Measurements from ENCODE around the gene SLC1A2.
A peak's percentile ranks its signal among the peaks of the same experiment; 100 is the strongest.

Gene SLC1A2

DNA sequence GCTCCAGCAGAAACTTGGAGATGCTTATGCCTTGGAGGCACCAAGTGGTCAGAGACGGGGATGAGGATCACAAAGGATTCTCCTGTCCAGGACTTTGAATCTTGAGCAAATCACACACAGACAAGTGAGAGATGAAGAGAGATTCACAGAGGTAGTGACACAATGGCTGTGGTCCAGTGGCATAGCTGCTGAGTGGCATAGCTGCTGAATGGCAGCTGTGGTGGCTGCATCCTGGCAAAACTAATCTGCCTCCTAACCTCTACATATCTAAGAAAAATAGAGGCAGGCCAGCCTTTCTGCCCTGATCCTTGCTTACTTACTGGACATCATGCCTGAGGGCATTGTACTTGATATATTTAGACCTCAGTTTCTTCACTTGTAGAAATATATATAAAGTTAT, 177.8 kb downstream of the SLC1A2 start:
- no peak for DNase-seq (ENCODE audit: low read depth in 1 of 2, low spot score in 1 of 2)
- Histone ChIP-seq H3K4me3 (replicated peaks; ENCODE audit: insufficient read depth, low read length) (no peak overlapping the region), H3K27me3 (ENCODE audit: insufficient read depth, poor library complexity, severe bottlenecking) (no peaks in the 10 kb centered on the region), H3K27ac (replicated peaks) (no peak overlapping the region)
- TF ChIP-seq REST (IDR thresholded peaks at IDR 0.05; ENCODE audit: insufficient replicate concordance, low read depth) (no peak), POLR2AphosphoS5 (IDR thresholded peaks at IDR 0.05; ENCODE audit: low read depth) (no peak), GABPA (IDR thresholded peaks at IDR 0.05; ENCODE audit: low read depth) (no peak), SPI1 (IDR thresholded peaks at IDR 0.05; ENCODE audit: borderline replicate concordance, low read depth) (no peak)
- TF ChIP-seq, protein P1, sequence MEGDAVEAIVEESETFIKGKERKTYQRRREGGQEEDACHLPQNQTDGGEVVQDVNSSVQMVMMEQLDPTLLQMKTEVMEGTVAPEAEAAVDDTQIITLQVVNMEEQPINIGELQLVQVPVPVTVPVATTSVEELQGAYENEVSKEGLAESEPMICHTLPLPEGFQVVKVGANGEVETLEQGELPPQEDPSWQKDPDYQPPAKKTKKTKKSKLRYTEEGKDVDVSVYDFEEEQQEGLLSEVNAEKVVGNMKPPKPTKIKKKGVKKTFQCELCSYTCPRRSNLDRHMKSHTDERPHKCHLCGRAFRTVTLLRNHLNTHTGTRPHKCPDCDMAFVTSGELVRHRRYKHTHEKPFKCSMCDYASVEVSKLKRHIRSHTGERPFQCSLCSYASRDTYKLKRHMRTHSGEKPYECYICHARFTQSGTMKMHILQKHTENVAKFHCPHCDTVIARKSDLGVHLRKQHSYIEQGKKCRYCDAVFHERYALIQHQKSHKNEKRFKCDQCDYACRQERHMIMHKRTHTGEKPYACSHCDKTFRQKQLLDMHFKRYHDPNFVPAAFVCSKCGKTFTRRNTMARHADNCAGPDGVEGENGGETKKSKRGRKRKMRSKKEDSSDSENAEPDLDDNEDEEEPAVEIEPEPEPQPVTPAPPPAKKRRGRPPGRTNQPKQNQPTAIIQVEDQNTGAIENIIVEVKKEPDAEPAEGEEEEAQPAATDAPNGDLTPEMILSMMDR (IDR thresholded peaks at IDR 0.05; ENCODE audit: insufficient read depth, low read length) = no peak

DNA sequence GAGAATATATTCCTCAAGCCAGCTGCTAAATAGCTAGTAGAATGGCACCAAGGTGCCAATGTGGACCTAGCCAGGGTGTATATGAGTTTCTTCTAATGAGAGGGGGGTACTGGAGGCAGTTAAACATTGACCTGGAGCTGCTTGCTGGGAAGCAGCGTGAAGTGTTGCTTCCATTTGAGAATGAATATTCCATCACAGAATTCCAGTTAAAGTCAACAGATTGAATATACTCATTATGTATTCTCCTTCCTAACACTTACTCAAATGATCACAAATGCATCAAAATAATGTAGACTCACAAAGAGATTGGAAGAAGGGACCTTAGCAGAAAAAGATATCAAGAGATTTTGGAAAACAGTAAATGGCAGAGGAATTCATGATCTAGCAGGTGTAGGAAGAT, 178.3 kb downstream of the SLC1A2 start:
- H3K27ac ChIP-seq (replicated peaks) = no peak overlapping the region
- H3K27me3 ChIP-seq (ENCODE audit: insufficient read depth, poor library complexity, severe bottlenecking) = no peaks in the 10 kb centered on the region
- H3K4me3 ChIP-seq (replicated peaks; ENCODE audit: insufficient read depth, low read length) = no peak overlapping the region
- TF ChIP-seq REST (IDR thresholded peaks at IDR 0.05; ENCODE audit: insufficient replicate concordance, low read depth) = no peak
- TF ChIP-seq, protein P1 (IDR thresholded peaks at IDR 0.05; ENCODE audit: insufficient read depth, low read length) = no peak
- TF ChIP-seq POLR2AphosphoS5 (IDR thresholded peaks at IDR 0.05; ENCODE audit: low read depth) = no peak
- TF ChIP-seq SPI1 (IDR thresholded peaks at IDR 0.05; ENCODE audit: borderline replicate concordance, low read depth) = no peak
- no peak for TF ChIP-seq GABPA (IDR thresholded peaks at IDR 0.05; ENCODE audit: low read depth)
- DNase-seq (ENCODE audit: low read depth in 1 of 2, low spot score in 1 of 2) = no peak

GRCh38 chr11:35239471-35240075, 179.8 kb downstream of the SLC1A2 start:
- no peak for TF ChIP-seq POLR2AphosphoS5 (IDR thresholded peaks at IDR 0.05; ENCODE audit: low read depth)
- TF ChIP-seq SPI1 (IDR thresholded peaks at IDR 0.05; ENCODE audit: borderline replicate concordance, low read depth) = peak; percentile 73; the same call in 1 of the 2 replicates
- H3K27me3 ChIP-seq (ENCODE audit: insufficient read depth, poor library complexity, severe bottlenecking) = no peaks in the 10 kb centered on the region
- no peak for DNase-seq (ENCODE audit: low read depth in 1 of 2, low spot score in 1 of 2)
- no peak overlapping the region for H3K27ac ChIP-seq (replicated peaks)
- no peak overlapping the region for H3K4me3 ChIP-seq (replicated peaks; ENCODE audit: insufficient read depth, low read length)

- no peak overlapping the region for H3K4me3 ChIP-seq (replicated peaks; ENCODE audit: insufficient read depth, low read length)
- no peaks in the 10 kb centered on the region for H3K27me3 ChIP-seq (ENCODE audit: insufficient read depth, poor library complexity, severe bottlenecking)
- no peak overlapping the region for H3K27ac ChIP-seq (replicated peaks)
- TF ChIP-seq, protein P1 (IDR thresholded peaks at IDR 0.05; ENCODE audit: insufficient read depth, low read length) = no peak
- TF ChIP-seq SPI1 (IDR thresholded peaks at IDR 0.05; ENCODE audit: borderline replicate concordance, low read depth) (no peak), POLR2AphosphoS5 (IDR thresholded peaks at IDR 0.05; ENCODE audit: low read depth) (no peak), REST (IDR thresholded peaks at IDR 0.05; ENCODE audit: insufficient replicate concordance, low read depth) (no peak), GABPA (IDR thresholded peaks at IDR 0.05; ENCODE audit: low read depth) (no peak)
- DNase-seq (ENCODE audit: low read depth in 1 of 2, low spot score in 1 of 2) = no peak
Observed at GRCh38 chr11:35238882-35239281, 180.5 kb downstream of the SLC1A2 start.
